Epithelial cell of esophagus (primary cell): ENCODE data around the gene GPR153.
"Not testable (repeated sequence)": the region's sequence is repeated elsewhere in the genome, so short reads cannot be mapped to it uniquely, and the experiment has no call there.

Source experiments
- DNase-seq: peaks from one replicate; pipeline ENCODE4 v3.0.0; 2010; ENCODE audit warnings: low read depth
- H3K4me3 ChIP-seq: 2 replicates; pipeline ENCODE4 v1.5.1; 2011; ENCODE audit warnings: mild to moderate bottlenecking, low read length, control low read depth
- TF ChIP-seq, protein P1 (sequence below): IDR thresholded peaks from 2 replicates; pipeline ENCODE4 v1.5.1; 2011; ENCODE audit warnings: low read depth, mild to moderate bottlenecking, low read length, control low read depth, inconsistent platforms; ENCODE audit not compliant: insufficient read depth; ENCODE audit errors: missing control alignments

Gene GPR153

GRCh38 chr1:6233376-6233775 lies 27.5 kb downstream of the GPR153 start:
- TF ChIP-seq, protein P1, sequence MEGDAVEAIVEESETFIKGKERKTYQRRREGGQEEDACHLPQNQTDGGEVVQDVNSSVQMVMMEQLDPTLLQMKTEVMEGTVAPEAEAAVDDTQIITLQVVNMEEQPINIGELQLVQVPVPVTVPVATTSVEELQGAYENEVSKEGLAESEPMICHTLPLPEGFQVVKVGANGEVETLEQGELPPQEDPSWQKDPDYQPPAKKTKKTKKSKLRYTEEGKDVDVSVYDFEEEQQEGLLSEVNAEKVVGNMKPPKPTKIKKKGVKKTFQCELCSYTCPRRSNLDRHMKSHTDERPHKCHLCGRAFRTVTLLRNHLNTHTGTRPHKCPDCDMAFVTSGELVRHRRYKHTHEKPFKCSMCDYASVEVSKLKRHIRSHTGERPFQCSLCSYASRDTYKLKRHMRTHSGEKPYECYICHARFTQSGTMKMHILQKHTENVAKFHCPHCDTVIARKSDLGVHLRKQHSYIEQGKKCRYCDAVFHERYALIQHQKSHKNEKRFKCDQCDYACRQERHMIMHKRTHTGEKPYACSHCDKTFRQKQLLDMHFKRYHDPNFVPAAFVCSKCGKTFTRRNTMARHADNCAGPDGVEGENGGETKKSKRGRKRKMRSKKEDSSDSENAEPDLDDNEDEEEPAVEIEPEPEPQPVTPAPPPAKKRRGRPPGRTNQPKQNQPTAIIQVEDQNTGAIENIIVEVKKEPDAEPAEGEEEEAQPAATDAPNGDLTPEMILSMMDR = no peak
- no peak for DNase-seq
- H3K4me3 ChIP-seq = no peak overlapping the region

- no peak overlapping the region for H3K4me3 ChIP-seq
- TF ChIP-seq, protein P1 = no peak
- DNase-seq = no peak
Observed at GRCh38 chr1:6225651-6226050, 35.2 kb downstream of the GPR153 start.

- DNase-seq = no peak
- no peak overlapping the region for H3K4me3 ChIP-seq
- TF ChIP-seq, protein P1 = no peak
Observed at GRCh38 chr1:6224718-6225117, 36.2 kb downstream of the GPR153 start.

DNA sequence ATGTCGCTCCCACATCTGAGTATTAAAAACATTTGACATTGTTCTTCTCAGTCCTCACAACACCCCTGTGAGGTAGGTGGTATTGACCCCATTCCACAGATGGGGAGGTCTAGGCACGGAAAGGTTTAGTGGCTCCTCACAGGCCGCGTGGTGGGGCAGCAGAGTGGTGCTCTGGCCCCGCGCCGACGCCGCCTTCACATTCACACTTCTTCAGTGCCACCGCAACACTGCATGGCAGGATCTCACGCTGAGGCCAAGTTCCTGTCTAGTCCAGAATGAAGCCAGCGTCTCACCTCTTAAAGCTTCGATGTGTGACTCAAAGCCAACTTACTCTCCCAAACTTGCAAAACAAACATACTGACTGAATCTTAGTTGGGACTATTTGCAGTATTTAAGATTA lies 37.3 kb downstream of the GPR153 start:
- TF ChIP-seq, protein P1 = no peak
- H3K4me3 ChIP-seq = no peak overlapping the region
- no peak for DNase-seq

GRCh38 chr1:6222636-6223035 lies 38.3 kb downstream of the GPR153 start:
- peak; percentile 30 for DNase-seq
- no peak overlapping the region for H3K4me3 ChIP-seq
- TF ChIP-seq, protein P1 = no peak

DNA sequence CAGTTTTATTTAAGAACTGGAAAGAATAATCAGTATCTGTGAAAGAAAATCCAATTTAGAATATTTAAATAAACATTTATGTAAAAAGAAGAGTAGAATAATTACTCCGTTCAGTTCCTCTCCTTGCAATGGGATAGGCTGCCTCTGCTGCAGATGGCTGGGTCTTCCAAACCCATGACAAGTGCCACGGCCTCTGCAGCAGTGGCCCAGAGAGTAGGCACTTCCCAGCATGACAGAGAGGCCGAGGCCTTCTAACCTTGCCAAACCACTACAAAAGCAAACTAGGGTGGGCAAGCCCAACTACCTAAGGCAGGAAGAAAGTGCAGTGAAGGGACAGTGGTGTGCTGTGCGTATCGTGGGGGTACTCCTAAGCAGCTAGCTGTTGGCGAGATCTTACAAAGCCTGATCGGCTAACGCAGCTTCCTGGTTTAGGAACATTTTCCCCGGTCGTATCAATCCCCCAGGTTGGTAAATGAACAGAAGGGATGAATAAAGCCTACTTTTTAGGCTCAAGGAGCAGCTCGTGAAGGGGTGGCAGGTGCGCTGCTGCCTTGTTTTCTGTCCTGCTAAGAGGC lies 39.6 kb downstream of the GPR153 start:
- TF ChIP-seq, protein P1 = no peak
- no peak for DNase-seq
- H3K4me3 ChIP-seq = no peak overlapping the region

DNA sequence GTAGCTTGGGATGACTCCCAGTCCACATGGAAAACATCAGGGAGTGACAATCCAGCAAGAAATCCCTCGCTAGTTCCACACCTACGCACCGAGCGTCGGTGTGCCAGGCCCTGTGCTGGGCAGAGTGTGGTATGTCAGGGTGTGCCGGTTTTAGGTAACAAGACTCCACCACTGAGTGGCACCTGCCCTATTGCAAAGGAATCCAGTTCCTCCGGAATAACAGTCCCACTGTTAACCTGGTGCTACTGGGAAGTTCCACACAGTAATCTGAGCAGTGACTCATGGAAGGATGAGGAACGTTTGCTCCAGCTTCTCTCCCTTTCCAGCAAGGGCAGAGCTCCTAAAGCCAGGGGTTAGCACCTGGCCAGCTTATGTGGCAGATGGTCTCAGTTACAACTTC lies 40.7 kb downstream of the GPR153 start:
- H3K4me3 ChIP-seq = no peak overlapping the region
- DNase-seq = peak; percentile 97
- TF ChIP-seq, protein P1 = no peak

DNA sequence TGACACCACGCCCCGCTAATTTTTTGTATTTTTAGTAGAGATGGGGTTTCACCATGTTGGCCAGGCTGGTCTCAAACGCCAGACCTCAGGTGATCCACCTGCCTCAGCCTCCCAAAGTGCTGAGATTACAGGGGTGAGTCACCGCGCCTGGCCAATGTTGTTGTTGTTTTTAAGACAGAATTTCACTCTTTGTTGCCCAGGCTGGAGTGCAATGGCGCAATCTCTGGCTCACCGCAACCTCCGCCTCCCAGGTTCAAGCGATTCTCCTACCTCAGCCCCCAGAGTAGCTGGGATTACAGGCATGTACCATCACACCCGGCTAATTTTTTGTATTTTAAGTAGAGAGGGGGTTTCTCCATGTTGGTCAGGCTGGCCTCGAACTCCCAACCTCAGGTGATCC lies 41.3 kb downstream of the GPR153 start:
- DNase-seq = peak; percentile 60
- H3K4me3 ChIP-seq = not testable (repeated sequence)
